Measurements from ENCODE around the gene RTL10. TPM values are rescaled to one million over a fixed set of nuclear protein-coding genes. Genes with fewer than 3 reads are reported as not detected.

Gene RTL10
- total and polyA plus RNA-seq, 8 donors = 18.4 to 34.7 (median 28.0) TPM

DNA sequence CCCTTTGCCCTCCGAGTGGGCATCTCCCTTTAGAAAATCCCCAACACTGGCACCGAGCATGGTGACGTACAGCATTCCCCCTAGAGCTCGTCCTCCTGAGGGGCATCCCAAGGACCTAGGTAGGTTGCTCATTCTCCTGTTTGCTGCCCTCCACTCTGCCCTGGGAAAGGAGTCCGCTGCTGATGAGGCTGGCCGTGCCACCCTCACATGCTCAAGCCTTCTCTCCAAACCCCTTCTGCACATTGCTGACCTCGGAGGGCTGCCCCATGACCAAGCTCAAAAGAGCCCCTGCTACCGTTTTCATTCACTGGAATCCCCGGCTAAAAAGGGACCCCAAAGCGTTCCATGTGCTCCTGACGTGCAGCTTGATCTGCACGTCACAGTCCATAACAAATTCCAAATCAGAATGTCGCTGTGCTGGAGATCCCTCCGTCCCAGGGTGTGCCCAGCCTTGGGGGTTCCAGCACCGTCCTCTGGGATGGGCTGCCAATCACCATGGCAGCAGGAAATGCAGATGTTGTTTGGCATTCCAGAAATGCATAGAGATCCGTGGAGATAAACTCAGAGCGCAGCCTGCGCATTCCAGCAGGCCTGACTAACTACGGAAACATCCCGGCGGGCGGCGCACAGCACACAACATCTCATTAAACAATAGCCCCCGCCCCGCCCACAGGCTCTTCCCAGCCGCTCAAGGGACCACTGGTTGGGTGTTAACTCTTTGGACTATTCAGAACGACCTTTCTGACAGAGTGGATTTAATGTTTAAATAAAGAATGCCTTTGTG is 26.3 kb upstream of the RTL10 start:
- TF ChIP-seq, protein P1, sequence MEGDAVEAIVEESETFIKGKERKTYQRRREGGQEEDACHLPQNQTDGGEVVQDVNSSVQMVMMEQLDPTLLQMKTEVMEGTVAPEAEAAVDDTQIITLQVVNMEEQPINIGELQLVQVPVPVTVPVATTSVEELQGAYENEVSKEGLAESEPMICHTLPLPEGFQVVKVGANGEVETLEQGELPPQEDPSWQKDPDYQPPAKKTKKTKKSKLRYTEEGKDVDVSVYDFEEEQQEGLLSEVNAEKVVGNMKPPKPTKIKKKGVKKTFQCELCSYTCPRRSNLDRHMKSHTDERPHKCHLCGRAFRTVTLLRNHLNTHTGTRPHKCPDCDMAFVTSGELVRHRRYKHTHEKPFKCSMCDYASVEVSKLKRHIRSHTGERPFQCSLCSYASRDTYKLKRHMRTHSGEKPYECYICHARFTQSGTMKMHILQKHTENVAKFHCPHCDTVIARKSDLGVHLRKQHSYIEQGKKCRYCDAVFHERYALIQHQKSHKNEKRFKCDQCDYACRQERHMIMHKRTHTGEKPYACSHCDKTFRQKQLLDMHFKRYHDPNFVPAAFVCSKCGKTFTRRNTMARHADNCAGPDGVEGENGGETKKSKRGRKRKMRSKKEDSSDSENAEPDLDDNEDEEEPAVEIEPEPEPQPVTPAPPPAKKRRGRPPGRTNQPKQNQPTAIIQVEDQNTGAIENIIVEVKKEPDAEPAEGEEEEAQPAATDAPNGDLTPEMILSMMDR (IDR thresholded peaks at IDR 0.05) = no peak
- DNase-seq = peak in 3 of 4 donors; percentile 37 to 81 (median 53)
- peak; percentile 63 for ATAC-seq
- Histone ChIP-seq H3K36me3 (peaks cover 0 to 33% of the 10 kb centered on the region in 2 donors), H3K27me3 (no peaks in the 10 kb centered on the region), H3K9me3 (no peaks in the 10 kb centered on the region), H3K4me1 (peaks cover 0 to 26% of the 10 kb centered on the region in 2 donors), H3K27ac (peak overlapping the region in 1 of 2 donors; percentile 33), H3K4me3 (no peak overlapping the region)
- intact Hi-C loops (cut with DNase I) = no loop called here

DNA sequence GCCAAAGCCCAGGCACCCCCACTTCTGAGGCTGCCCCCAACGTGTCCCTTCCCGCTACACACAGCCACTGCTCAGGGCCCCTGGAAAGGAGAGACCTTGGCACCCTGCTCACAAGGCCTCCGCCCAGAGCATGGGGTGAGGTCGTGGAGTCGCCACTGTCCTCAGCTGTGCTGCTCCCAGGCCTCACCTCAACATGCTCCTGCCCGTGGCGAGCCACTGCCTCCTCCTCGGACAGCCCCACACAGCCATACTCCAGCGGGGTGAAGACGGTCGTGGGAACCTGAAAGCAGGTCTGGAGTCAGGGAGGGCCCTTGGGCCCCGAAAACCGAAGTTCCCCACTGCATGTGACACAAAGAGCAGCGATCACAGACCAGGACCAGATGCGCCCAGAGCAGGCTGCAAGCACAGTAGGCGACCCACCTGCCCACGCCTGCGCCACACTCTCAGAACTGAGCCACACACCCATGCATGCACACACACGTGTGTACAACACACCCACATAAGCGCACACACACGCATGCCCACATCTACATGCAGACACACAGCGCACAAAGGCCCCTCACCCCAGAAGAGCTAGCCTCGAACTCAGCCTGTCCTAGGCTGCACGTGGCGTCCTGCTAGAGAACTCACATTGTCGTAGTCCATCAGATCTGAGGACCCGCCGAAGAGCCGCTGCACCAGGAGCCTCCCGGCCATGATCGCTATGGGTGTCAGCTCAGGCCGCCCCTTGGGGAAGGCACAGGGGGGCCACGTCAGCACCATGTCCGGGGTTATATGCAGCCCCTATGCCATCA is 25.5 kb upstream of the RTL10 start:
- no peaks in the 10 kb centered on the region for H3K27me3 ChIP-seq
- DNase-seq (peak in 2 of 4 donors; percentile 32 to 71), ATAC-seq (no peak)
- peaks cover 2 to 24% of the 10 kb centered on the region in 2 donors for H3K4me1 ChIP-seq
- no peak overlapping the region for H3K4me3 ChIP-seq
- H3K9me3 ChIP-seq = no peaks in the 10 kb centered on the region
- intact Hi-C loops (cut with DNase I) = no loop called here
- H3K36me3 ChIP-seq = peaks cover 0 to 34% of the 10 kb centered on the region in 2 donors
- H3K27ac ChIP-seq = no peak overlapping the region
- TF ChIP-seq, protein P1 (IDR thresholded peaks at IDR 0.05) = no peak

DNA sequence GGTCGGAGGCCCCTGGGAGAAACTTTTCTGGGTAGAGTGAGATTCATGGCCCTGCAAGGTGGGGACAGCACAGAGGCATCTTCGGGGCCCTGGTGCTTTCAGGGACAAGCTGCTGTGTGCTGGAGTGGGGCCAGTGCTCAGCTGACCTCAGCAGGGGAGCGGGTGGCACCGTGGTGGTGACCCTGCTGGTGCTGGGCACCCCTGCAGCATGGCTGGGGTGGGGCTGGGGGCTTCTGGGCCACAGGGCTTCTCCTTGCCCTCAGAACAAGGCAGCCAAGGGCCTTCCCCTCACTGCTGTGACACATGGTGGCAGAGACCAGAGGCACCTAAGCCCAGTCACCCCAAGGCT is 24.9 kb upstream of the RTL10 start:
- H3K9me3 ChIP-seq = no peaks in the 10 kb centered on the region
- ATAC-seq (no peak), DNase-seq (peak in 2 of 4 donors; percentile 27 to 58)
- H3K4me3 ChIP-seq = no peak overlapping the region
- intact Hi-C loops (cut with DNase I) = no loop called here
- no peak overlapping the region for H3K27ac ChIP-seq
- peaks cover 0 to 34% of the 10 kb centered on the region in 2 donors for H3K36me3 ChIP-seq
- H3K27me3 ChIP-seq = no peaks in the 10 kb centered on the region
- TF ChIP-seq, protein P1 (IDR thresholded peaks at IDR 0.05) = no peak
- peaks cover 5 to 30% of the 10 kb centered on the region in 2 donors for H3K4me1 ChIP-seq

DNA sequence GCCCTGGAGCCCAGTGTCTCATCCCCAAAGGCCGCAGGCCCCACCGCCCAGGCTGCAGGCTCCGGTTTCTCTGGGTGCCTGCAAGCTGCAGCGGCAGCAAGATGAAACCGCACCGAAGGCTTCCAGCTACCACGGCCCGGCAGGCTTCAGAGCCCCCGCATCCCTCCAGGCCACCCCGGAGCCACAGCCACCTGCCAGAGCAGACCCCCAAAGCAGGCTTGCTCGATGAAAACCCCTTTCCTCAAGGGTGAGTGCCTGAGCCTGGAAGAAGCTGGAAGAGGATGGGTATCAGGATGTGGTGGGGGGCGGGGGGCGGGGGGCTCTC is 24.5 kb upstream of the RTL10 start:
- no peak for ATAC-seq
- Histone ChIP-seq H3K9me3 (no peaks in the 10 kb centered on the region), H3K36me3 (peaks cover 0 to 34% of the 10 kb centered on the region in 2 donors), H3K27ac (no peak overlapping the region), H3K4me3 (no peak overlapping the region), H3K4me1 (peaks cover 10 to 34% of the 10 kb centered on the region in 2 donors), H3K27me3 (no peaks in the 10 kb centered on the region)
- intact Hi-C loops (cut with DNase I) = no loop called here
- DNase-seq = peak in 1 of 4 donors; percentile 76
- TF ChIP-seq, protein P1 (IDR thresholded peaks at IDR 0.05) = no peak

Data from left lung (tissue), 10 donors.